Gastroesophageal sphincter (tissue), 3 donors: ENCODE data around the gene ZGPAT.

Source experiments
- CTCF ChIP-seq, 4 experiments: fragments of 200-600 bp in 2 of 4; fragments of 450-650 bp in 2 of 4; sonication (generic) in 1 of 4; IDR thresholded peaks; one replicate each; pipeline ENCODE4 v1.5.1; 2017 to 2019; ENCODE audit warnings: antibody characterized with exemption in 4 of 4, mild to moderate bottlenecking in 2 of 4, moderate library complexity in 2 of 4
- EP300 ChIP-seq: sonication (generic); formaldehyde crosslinking; IDR thresholded peaks from one replicate; pipeline ENCODE4 v1.6.1; 2017; ENCODE audit warnings: antibody characterized with exemption, mild to moderate bottlenecking

GRCh38 chr20:63697868-63698545, 9.8 kb upstream of the ZGPAT start:
- TF ChIP-seq CTCF (IDR thresholded peaks at IDR 0.05) (no peak), EP300 (no peak)
